Measurements from ENCODE around the gene GRIA2.

- TF ChIP-seq POLR2A (IDR thresholded peaks at IDR 0.05; ENCODE audit: low read depth, low read length) (no peak), POLR2AphosphoS5 (IDR thresholded peaks at IDR 0.05; ENCODE audit: insufficient read depth, low read depth, low read length) (no peak), CTCF (IDR thresholded peaks at IDR 0.05; ENCODE audit: extremely low read depth in 1 of 2, insufficient read depth in 1 of 2, low read depth in 1 of 2, low read length in 2 of 2) (no peak), MYC (IDR thresholded peaks at IDR 0.05; ENCODE audit: low read depth, low read length) (no peak)
Measured at GRCh38 chr4:157195374-157195773, 25.2 kb upstream of the GRIA2 start.
